ENCODE data around the gene SNX15.

SNX15 gene

GRCh38 chr11:65034423-65034822 is 7.2 kb downstream of the SNX15 start:
- Mint-ChIP-seq H3K36me3 (peaks cover 9% of the 10 kb centered on the region), H3K27me3 (no peaks in the 10 kb centered on the region), H3K27ac (no peak overlapping the region), H3K4me3 (no peak overlapping the region), H3K4me1 (peaks cover 4% of the 10 kb centered on the region), H3K9me3 (no peaks in the 10 kb centered on the region)
- ATAC-seq (ENCODE audit: low read depth) (no peak), DNase-seq (ENCODE audit: low spot score in 2 of 2) (no peak)

- ATAC-seq (ENCODE audit: low read depth) (no peak), DNase-seq (ENCODE audit: low spot score in 2 of 2) (no peak)
- Mint-ChIP-seq H3K4me1 (peaks cover 4% of the 10 kb centered on the region), H3K36me3 (peaks cover 9% of the 10 kb centered on the region), H3K9me3 (no peaks in the 10 kb centered on the region), H3K27ac (no peak overlapping the region), H3K4me3 (no peak overlapping the region), H3K27me3 (no peaks in the 10 kb centered on the region)
Observed at GRCh38 chr11:65035579-65035978, 8.3 kb downstream of the SNX15 start.

- no peaks in the 10 kb centered on the region for H3K9me3 Mint-ChIP-seq
- ATAC-seq (ENCODE audit: low read depth) (no peak), DNase-seq (ENCODE audit: low spot score in 2 of 2) (no peak)
- peaks cover 7% of the 10 kb centered on the region for H3K4me1 Mint-ChIP-seq
- no peak overlapping the region for H3K27ac Mint-ChIP-seq
- H3K36me3 Mint-ChIP-seq: peaks cover 9% of the 10 kb centered on the region
- H3K27me3 Mint-ChIP-seq: no peaks in the 10 kb centered on the region
- H3K4me3 Mint-ChIP-seq: no peak overlapping the region
Observed at GRCh38 chr11:65036931-65037330, 9.7 kb downstream of the SNX15 start.

GRCh38 chr11:65040520-65040846 is 13.2 kb downstream of the SNX15 start:
- Mint-ChIP-seq H3K9me3 (no peaks in the 10 kb centered on the region), H3K4me1 (peaks cover 7% of the 10 kb centered on the region), H3K27ac (peak overlapping the region; percentile 82), H3K4me3 (peak overlapping the region; percentile 96), H3K36me3 (peaks cover 8% of the 10 kb centered on the region), H3K27me3 (no peaks in the 10 kb centered on the region)
- DNase-seq (ENCODE audit: low spot score in 2 of 2) (no peak), ATAC-seq (ENCODE audit: low read depth) (no peak)

GRCh38 chr11:65040847-65041622 is 13.8 kb downstream of the SNX15 start, which contains the start of gene SAC3D1:
SAC3D1 (plus strand) TSS chr11:65041210; CDS start chr11:65041293, 83 bp downstream.
- H3K4me3 Mint-ChIP-seq: peak within 1 kb of the TSS; percentile 96
- ATAC-seq (ENCODE audit: low read depth) (peak; percentile 87), DNase-seq (ENCODE audit: low spot score in 2 of 2) (peak; percentile 74 to 85)
- no peaks in the 10 kb centered on the region for H3K27me3 Mint-ChIP-seq
- H3K36me3 Mint-ChIP-seq: peaks cover 8% of the 10 kb centered on the region
- peak within 1 kb of the TSS; percentile 82 for H3K27ac Mint-ChIP-seq
- no peaks in the 10 kb centered on the region for H3K9me3 Mint-ChIP-seq
- H3K4me1 Mint-ChIP-seq: peaks cover 7% of the 10 kb centered on the region

- DNase-seq (ENCODE audit: low spot score in 2 of 2): no peak
- no peaks in the 10 kb centered on the region for H3K9me3 Mint-ChIP-seq
- H3K27me3 Mint-ChIP-seq: peaks cover 2% of the 10 kb centered on the region
- peaks cover 18% of the 10 kb centered on the region for H3K4me1 Mint-ChIP-seq
- no peak for ATAC-seq (ENCODE audit: low read depth)
- peaks cover 4% of the 10 kb centered on the region for H3K36me3 Mint-ChIP-seq
- no peak overlapping the region for H3K27ac Mint-ChIP-seq
- peak overlapping the region; percentile 83 for H3K4me3 Mint-ChIP-seq
Observed at GRCh38 chr11:65042891-65043290, 15.7 kb downstream of the SNX15 start.

GRCh38 chr11:65043881-65044501 is 16.8 kb downstream of the SNX15 start:
- Mint-ChIP-seq H3K4me1 (peaks cover 16% of the 10 kb centered on the region), H3K27me3 (peaks cover 2% of the 10 kb centered on the region), H3K4me3 (no peak overlapping the region), H3K27ac (peak overlapping the region; percentile 6), H3K36me3 (peaks cover 4% of the 10 kb centered on the region), H3K9me3 (no peaks in the 10 kb centered on the region)
- ATAC-seq (ENCODE audit: low read depth) (no peak), DNase-seq (ENCODE audit: low spot score in 2 of 2) (no peak)

GRCh38 chr11:65045061-65045460 is 17.8 kb downstream of the SNX15 start:
- no peak for DNase-seq (ENCODE audit: low spot score in 2 of 2)
- ATAC-seq (ENCODE audit: low read depth): no peak
- H3K36me3 Mint-ChIP-seq: peaks cover 4% of the 10 kb centered on the region
- H3K9me3 Mint-ChIP-seq: no peaks in the 10 kb centered on the region
- peaks cover 2% of the 10 kb centered on the region for H3K27me3 Mint-ChIP-seq
- H3K4me3 Mint-ChIP-seq: no peak overlapping the region
- H3K4me1 Mint-ChIP-seq: peaks cover 16% of the 10 kb centered on the region
- no peak overlapping the region for H3K27ac Mint-ChIP-seq

- ATAC-seq (ENCODE audit: low read depth) (no peak), DNase-seq (ENCODE audit: low spot score in 2 of 2) (no peak)
- Mint-ChIP-seq H3K27me3 (peaks cover 2% of the 10 kb centered on the region), H3K4me1 (peaks cover 16% of the 10 kb centered on the region), H3K9me3 (no peaks in the 10 kb centered on the region), H3K36me3 (peaks cover 4% of the 10 kb centered on the region), H3K4me3 (no peak overlapping the region), H3K27ac (no peak overlapping the region)
Observed at GRCh38 chr11:65045728-65046127, 18.5 kb downstream of the SNX15 start.

GRCh38 chr11:65047581-65048422 is 20.6 kb downstream of the SNX15 start:
- peaks cover 2% of the 10 kb centered on the region for H3K27me3 Mint-ChIP-seq
- peaks cover 14% of the 10 kb centered on the region for H3K4me1 Mint-ChIP-seq
- H3K36me3 Mint-ChIP-seq: peaks cover 4% of the 10 kb centered on the region
- DNase-seq (ENCODE audit: low spot score in 2 of 2) (no peak), ATAC-seq (ENCODE audit: low read depth) (peak; percentile 69)
- peak overlapping the region; percentile 71 for H3K27ac Mint-ChIP-seq
- H3K9me3 Mint-ChIP-seq: no peaks in the 10 kb centered on the region
- peak overlapping the region; percentile 87 for H3K4me3 Mint-ChIP-seq

- Mint-ChIP-seq H3K9me3 (no peaks in the 10 kb centered on the region), H3K27me3 (peaks cover 2% of the 10 kb centered on the region), H3K4me3 (no peak overlapping the region), H3K27ac (no peak overlapping the region), H3K4me1 (peaks cover 26% of the 10 kb centered on the region), H3K36me3 (no peaks in the 10 kb centered on the region)
- DNase-seq (ENCODE audit: low spot score in 2 of 2): no peak
- no peak for ATAC-seq (ENCODE audit: low read depth)
Observed at GRCh38 chr11:65051398-65051858, 24.2 kb downstream of the SNX15 start.

- Mint-ChIP-seq H3K27ac (peak overlapping the region; percentile 79), H3K4me3 (peak overlapping the region; percentile 57), H3K36me3 (no peaks in the 10 kb centered on the region), H3K27me3 (no peaks in the 10 kb centered on the region), H3K9me3 (no peaks in the 10 kb centered on the region), H3K4me1 (peaks cover 13% of the 10 kb centered on the region)
- DNase-seq (ENCODE audit: low spot score in 2 of 2) (peak; percentile 22 to 37), ATAC-seq (ENCODE audit: low read depth) (peak; percentile 82)
Observed at GRCh38 chr11:65053827-65054508, 26.7 kb downstream of the SNX15 start.

GRCh38 chr11:65055538-65055937 is 28.3 kb downstream of the SNX15 start:
- no peaks in the 10 kb centered on the region for H3K27me3 Mint-ChIP-seq
- H3K9me3 Mint-ChIP-seq: no peaks in the 10 kb centered on the region
- DNase-seq (ENCODE audit: low spot score in 2 of 2) (no peak), ATAC-seq (ENCODE audit: low read depth) (no peak)
- no peak overlapping the region for H3K27ac Mint-ChIP-seq
- no peaks in the 10 kb centered on the region for H3K36me3 Mint-ChIP-seq
- H3K4me3 Mint-ChIP-seq: no peak overlapping the region
- H3K4me1 Mint-ChIP-seq: peaks cover 13% of the 10 kb centered on the region

Measured in memory B cell (primary cell).